Transverse colon (tissue), 4 donors: Measurements from ENCODE around the gene SORL1.

Experiments
- CTCF ChIP-seq, 5 experiments: fragments of 200-600 bp in 3 of 5; fragments of 450-650 bp in 2 of 5; sonication (generic) in 3 of 5; IDR thresholded peaks; 1 replicate in 2 of 5; 2 replicates in 3 of 5; pipeline ENCODE4 v1.5.1; 2016 to 2017; ENCODE audit warnings: antibody characterized with exemption in 5 of 5, inconsistent platforms in 3 of 5, mild to moderate bottlenecking in 2 of 5, moderate library complexity in 1 of 5
- EP300 ChIP-seq: sonication (generic); formaldehyde crosslinking; IDR thresholded peaks from one replicate; pipeline ENCODE4 v1.6.1; 2017; ENCODE audit warnings: antibody characterized with exemption, low read depth
- POLR2AphosphoS5 ChIP-seq, 3 donors: sonication (generic); formaldehyde crosslinking; IDR thresholded peaks; one replicate each; pipeline ENCODE4 v1.6.1; 2016; ENCODE audit warnings: antibody characterized with exemption in 3 of 3

- no peak for TF ChIP-seq CTCF (IDR thresholded peaks at IDR 0.05)
- TF ChIP-seq EP300, result no peak
- no peak for TF ChIP-seq POLR2AphosphoS5 (IDR thresholded peaks at IDR 0.05)
These were observed 61.7 kb downstream of the SORL1 start for GRCh38 chr11:121513807-121514206.
